HL-60 (cell line): Measurements from ENCODE around the gene LYPD1.

ENCODE experiments used
- DNase-seq, 2 experiments: peaks; one replicate each; pipeline ENCODE4 v3.0.0-alpha.2; 2010 to 2020; ENCODE audit warnings: low read depth in 1 of 2, low spot score in 1 of 2
- H3K27ac ChIP-seq: fragments of 250-450 bp; sonication (Bioruptor Pico); replicated peaks from 2 replicates; pipeline ENCODE4 v1.5.1; 2020; ENCODE audit warnings: mild to moderate bottlenecking, moderate library complexity
- H3K27me3 ChIP-seq: fragments of 250-450 bp; sonication (Bioruptor Pico); 2 replicates; pipeline ENCODE4 v1.5.1; 2021; ENCODE audit warnings: mild to moderate bottlenecking, moderate library complexity; ENCODE audit not compliant: insufficient read depth, poor library complexity, severe bottlenecking
- H3K4me3 ChIP-seq: replicated peaks from 2 replicates; pipeline ENCODE4 v1.5.1; 2011; ENCODE audit warnings: mild to moderate bottlenecking, control low read depth, low read length; ENCODE audit not compliant: insufficient read depth
- GABPA ChIP-seq: IDR thresholded peaks from 2 replicates; pipeline ENCODE4 v1.6.1; 2012; ENCODE audit warnings: low read depth
- POLR2AphosphoS5 ChIP-seq: IDR thresholded peaks from 2 replicates; pipeline ENCODE4 v1.6.1; 2012; ENCODE audit warnings: low read depth
- SPI1 ChIP-seq: IDR thresholded peaks from 2 replicates; pipeline ENCODE4 v1.6.1; 2012; ENCODE audit warnings: low read depth, mild to moderate bottlenecking, borderline replicate concordance
- TF ChIP-seq, protein P1 (sequence below): IDR thresholded peaks from 2 replicates; pipeline ENCODE4 v1.6.1; 2012; ENCODE audit warnings: low read depth; ENCODE audit not compliant: insufficient replicate concordance
- TF ChIP-seq, protein P2 (sequence below): IDR thresholded peaks from one replicate; pipeline ENCODE4 v1.5.1; 2011; ENCODE audit warnings: low read length, control low read depth, inconsistent platforms; ENCODE audit not compliant: insufficient read depth

The LYPD1 gene

DNA sequence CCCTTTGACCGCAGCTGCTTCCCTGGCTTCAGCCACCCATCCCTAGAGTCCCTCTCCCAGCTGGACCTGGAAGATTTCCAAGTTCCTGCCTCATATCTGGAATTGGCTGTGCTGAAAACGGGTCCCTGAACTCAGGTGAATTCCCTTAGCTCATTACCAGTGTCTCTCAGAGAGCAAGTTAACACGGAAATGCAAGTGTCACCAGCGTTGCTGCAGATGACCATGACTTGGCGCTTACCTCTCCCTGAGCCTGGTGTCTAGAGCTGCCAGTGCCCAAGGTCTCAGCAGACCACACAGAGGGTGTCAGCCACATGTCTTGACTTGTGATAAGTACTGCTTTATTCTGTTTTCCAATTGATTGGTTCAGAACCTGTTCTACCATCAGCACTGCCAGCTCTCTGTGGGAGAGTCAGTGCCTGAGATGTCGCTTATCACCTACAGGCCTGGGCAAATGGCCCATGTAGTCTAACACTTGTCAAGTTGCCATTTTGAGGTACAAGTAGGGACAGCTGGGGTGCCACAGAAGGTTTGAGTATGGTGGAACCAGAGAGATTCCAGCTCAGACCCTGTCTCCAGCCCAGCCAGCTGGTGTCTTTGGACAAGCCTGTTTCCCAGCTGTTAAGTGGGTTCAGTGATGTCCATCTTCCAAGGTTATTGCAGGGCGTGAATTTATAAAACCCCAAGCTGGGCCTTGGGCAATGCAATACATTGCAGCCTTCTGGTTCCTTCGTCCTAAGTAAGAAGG, 48.7 kb downstream of the LYPD1 start:
- TF ChIP-seq SPI1 (no peak), GABPA (no peak), POLR2AphosphoS5 (no peak)
- TF ChIP-seq, protein P1, sequence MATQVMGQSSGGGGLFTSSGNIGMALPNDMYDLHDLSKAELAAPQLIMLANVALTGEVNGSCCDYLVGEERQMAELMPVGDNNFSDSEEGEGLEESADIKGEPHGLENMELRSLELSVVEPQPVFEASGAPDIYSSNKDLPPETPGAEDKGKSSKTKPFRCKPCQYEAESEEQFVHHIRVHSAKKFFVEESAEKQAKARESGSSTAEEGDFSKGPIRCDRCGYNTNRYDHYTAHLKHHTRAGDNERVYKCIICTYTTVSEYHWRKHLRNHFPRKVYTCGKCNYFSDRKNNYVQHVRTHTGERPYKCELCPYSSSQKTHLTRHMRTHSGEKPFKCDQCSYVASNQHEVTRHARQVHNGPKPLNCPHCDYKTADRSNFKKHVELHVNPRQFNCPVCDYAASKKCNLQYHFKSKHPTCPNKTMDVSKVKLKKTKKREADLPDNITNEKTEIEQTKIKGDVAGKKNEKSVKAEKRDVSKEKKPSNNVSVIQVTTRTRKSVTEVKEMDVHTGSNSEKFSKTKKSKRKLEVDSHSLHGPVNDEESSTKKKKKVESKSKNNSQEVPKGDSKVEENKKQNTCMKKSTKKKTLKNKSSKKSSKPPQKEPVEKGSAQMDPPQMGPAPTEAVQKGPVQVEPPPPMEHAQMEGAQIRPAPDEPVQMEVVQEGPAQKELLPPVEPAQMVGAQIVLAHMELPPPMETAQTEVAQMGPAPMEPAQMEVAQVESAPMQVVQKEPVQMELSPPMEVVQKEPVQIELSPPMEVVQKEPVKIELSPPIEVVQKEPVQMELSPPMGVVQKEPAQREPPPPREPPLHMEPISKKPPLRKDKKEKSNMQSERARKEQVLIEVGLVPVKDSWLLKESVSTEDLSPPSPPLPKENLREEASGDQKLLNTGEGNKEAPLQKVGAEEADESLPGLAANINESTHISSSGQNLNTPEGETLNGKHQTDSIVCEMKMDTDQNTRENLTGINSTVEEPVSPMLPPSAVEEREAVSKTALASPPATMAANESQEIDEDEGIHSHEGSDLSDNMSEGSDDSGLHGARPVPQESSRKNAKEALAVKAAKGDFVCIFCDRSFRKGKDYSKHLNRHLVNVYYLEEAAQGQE: no peak
- TF ChIP-seq, protein P2, sequence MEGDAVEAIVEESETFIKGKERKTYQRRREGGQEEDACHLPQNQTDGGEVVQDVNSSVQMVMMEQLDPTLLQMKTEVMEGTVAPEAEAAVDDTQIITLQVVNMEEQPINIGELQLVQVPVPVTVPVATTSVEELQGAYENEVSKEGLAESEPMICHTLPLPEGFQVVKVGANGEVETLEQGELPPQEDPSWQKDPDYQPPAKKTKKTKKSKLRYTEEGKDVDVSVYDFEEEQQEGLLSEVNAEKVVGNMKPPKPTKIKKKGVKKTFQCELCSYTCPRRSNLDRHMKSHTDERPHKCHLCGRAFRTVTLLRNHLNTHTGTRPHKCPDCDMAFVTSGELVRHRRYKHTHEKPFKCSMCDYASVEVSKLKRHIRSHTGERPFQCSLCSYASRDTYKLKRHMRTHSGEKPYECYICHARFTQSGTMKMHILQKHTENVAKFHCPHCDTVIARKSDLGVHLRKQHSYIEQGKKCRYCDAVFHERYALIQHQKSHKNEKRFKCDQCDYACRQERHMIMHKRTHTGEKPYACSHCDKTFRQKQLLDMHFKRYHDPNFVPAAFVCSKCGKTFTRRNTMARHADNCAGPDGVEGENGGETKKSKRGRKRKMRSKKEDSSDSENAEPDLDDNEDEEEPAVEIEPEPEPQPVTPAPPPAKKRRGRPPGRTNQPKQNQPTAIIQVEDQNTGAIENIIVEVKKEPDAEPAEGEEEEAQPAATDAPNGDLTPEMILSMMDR: no peak
- DNase-seq: no peak
- Histone ChIP-seq H3K4me3 (no peak overlapping the region), H3K27ac (no peak overlapping the region), H3K27me3 (no peaks in the 10 kb centered on the region)

DNA sequence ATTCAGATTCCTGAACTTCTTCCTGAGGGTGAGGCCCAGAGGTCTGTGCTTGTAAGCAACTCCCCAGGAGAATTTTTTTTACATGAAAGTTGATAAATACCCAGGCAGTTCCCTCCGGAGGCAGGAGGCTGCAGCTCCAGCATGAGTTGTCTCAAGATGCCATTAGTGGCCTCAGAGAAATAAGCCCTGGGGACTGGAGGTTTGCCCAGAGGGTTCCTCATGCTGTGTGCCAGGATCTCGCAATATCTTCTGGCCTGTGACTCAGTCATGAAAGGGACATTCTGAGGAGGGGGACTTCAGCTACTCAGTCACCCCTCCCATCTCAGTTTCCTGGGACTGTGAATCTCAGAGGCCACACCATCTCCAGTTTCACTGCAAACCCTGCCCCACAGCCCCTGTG, 49.9 kb downstream of the LYPD1 start:
- H3K27ac ChIP-seq: no peak overlapping the region

DNA sequence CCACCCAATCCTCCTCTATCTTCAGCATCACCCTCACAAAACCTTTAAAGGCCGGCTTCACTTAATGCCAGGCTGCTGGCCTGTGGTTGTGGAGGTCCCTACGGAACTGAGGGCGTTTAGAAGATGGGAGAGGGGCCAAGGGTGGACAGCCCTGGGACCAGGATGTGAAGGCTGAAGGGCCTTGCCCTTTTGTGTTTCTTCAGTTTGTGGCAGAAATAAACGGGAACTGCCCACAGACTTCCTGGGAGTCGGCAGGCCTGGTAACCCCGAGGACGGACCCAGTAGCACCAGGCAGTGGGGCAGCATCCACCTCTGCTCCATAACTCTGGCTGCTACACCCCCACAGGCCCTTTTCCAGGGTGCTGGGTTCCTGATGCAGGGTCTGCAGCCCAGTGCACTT, 51.3 kb downstream of the LYPD1 start:
- Histone ChIP-seq H3K4me3 (no peak overlapping the region), H3K27me3 (no peaks in the 10 kb centered on the region), H3K27ac (no peak overlapping the region)
- TF ChIP-seq GABPA (no peak), SPI1 (0 out of 2 replicates have a peak, but pooled peaks have one; percentile 3)
- no peak for DNase-seq

More for the DNA sequence above, 49.9 kb downstream of the LYPD1 start:
- DNase-seq: peak in 1 of 2 experiments; percentile 17
- H3K27me3 ChIP-seq: no peaks in the 10 kb centered on the region
- TF ChIP-seq, protein P2: no peak
- TF ChIP-seq SPI1: no peak
- TF ChIP-seq, protein P1: no peak
- H3K4me3 ChIP-seq: no peak overlapping the region

DNA sequence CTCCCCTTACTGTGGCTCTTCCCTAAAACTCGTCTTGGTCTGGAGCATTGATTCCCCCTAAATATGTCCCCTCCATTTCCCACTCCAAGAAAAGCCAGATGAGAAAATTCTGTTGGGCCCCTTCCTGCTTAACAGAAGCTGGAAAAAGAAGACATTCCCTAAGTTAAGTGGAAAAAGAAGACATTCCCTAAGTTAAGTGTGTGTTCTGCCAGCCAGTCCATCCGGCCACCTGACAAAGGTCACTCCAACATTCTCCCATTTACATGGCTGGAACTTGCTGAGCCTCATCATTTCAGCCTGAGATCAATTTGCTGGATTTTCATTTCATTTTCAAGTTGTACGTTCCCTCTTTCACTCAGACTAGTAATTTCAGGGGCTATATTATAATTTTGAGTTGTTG, 52.0 kb downstream of the LYPD1 start:
- Histone ChIP-seq H3K4me3 (no peak overlapping the region), H3K27ac (no peak overlapping the region), H3K27me3 (no peaks in the 10 kb centered on the region)
- no peak for DNase-seq
- no peak for TF ChIP-seq SPI1
- TF ChIP-seq, protein P1: no peak
- TF ChIP-seq POLR2AphosphoS5: no peak
- TF ChIP-seq, protein P2: no peak
- TF ChIP-seq GABPA: no peak
